Measurements from ENCODE around the gene FAM50B. TPM values are rescaled to one million over a fixed set of nuclear protein-coding genes. Genes with fewer than 3 reads are reported as not detected.

The FAM50B gene
- total and polyA plus RNA-seq, 2 of the 13 experiments (the other 11 are each of a cell fraction or from before 2014, with no cell fraction given): 0.05 TPM; not detected in 1

GRCh38 chr6:3825851-3826581, 23.2 kb upstream of the FAM50B start (continued):
- TF ChIP-seq ARID4A (CRISPR knock-in tag; IDR thresholded peaks at IDR 0.05; ENCODE audit: borderline replicate concordance): no peak
- TF ChIP-seq BHLHE40 (IDR thresholded peaks at IDR 0.05; ENCODE audit: low read length): no peak
- peak; percentile 22; the same call in 1 of the 2 replicates for TF ChIP-seq MXD4 (CRISPR knock-in tag; IDR thresholded peaks at IDR 0.05)
- TF ChIP-seq SNAPC5 (CRISPR knock-in tag; IDR thresholded peaks at IDR 0.05; ENCODE audit: borderline replicate concordance): no peak
- TF ChIP-seq SATB2 (CRISPR knock-in tag; IDR thresholded peaks at IDR 0.05): no peak
- TF ChIP-seq CENPBD1 (CRISPR knock-in tag; IDR thresholded peaks at IDR 0.05; ENCODE audit: borderline replicate concordance, low read depth): no peak
- 0 out of 2 replicates have a peak, but pooled peaks have one; percentile 37 for TF ChIP-seq RXRA (CRISPR knock-in tag; IDR thresholded peaks at IDR 0.05)
- TF ChIP-seq HMG20B (CRISPR knock-in tag; conservative IDR thresholded peaks at IDR 0.05): no peak
- no peak for TF ChIP-seq EEA1 (CRISPR knock-in tag; IDR thresholded peaks at IDR 0.05; ENCODE audit: borderline replicate concordance)
- TF ChIP-seq MIER2 (CRISPR knock-in tag; IDR thresholded peaks at IDR 0.05): no peak
- TF ChIP-seq TEAD3 (CRISPR knock-in tag; optimal IDR thresholded peaks at IDR 0.05; ENCODE audit: borderline replicate concordance): peak; percentile 41
- TF ChIP-seq ZFP91 (CRISPR knock-in tag; IDR thresholded peaks at IDR 0.05; ENCODE audit: borderline replicate concordance): no peak; the same call in none of the 2 replicates
- TF ChIP-seq IKZF4 (CRISPR knock-in tag; IDR thresholded peaks at IDR 0.05; ENCODE audit: borderline replicate concordance, low read depth, not compliant biosample characterization): no peak
- TF ChIP-seq TFAP4 (IDR thresholded peaks at IDR 0.05; ENCODE audit: borderline replicate concordance, low read depth): no peak
- TF ChIP-seq ELF4 (CRISPR knock-in tag; IDR thresholded peaks at IDR 0.05; ENCODE audit: borderline replicate concordance): no peak
- no peak for TF ChIP-seq ZSCAN5A (CRISPR knock-in tag; IDR thresholded peaks at IDR 0.05; ENCODE audit: borderline replicate concordance)
- no peak for TF ChIP-seq SMAD9 (CRISPR knock-in tag; IDR thresholded peaks at IDR 0.05)
- TF ChIP-seq KDM3A (CRISPR knock-in tag; IDR thresholded peaks at IDR 0.05; ENCODE audit: low read depth): no peak
- TF ChIP-seq ZNF432 (CRISPR knock-in tag; IDR thresholded peaks at IDR 0.05; ENCODE audit: borderline replicate concordance): no peak
- TF ChIP-seq KDM2A (CRISPR knock-in tag; IDR thresholded peaks at IDR 0.05; ENCODE audit: borderline replicate concordance, low read depth): no peak

All from HepG2 (cell line).